Psoas muscle (tissue), 8 donors: ENCODE results near the gene UBE3C. TPM values are rescaled to one million over a fixed set of nuclear protein-coding genes. Genes with fewer than 3 reads are reported as not detected.
A peak's percentile ranks its signal among the peaks of the same experiment; 100 is the strongest.
"Not testable (repeated sequence)": the region's sequence is repeated elsewhere in the genome, so short reads cannot be mapped to it uniquely, and the experiment has no call there.

Experiments used
- ATAC-seq, 4 donors: fragments of 200-7000 bp; cut with Tn5 transposase; one replicate each; pipeline ENCODE4 v1.9.1; 2020; ENCODE audit warnings: moderate library complexity in 3 of 4, mild to moderate bottlenecking in 2 of 4
- DNase-seq, 2 donors: peaks; one replicate each; pipeline ENCODE4 v3.0.0-alpha.2; 2020
- H3K27ac ChIP-seq: fragments of 200-600 bp; one replicate; pipeline ENCODE4 v1.8.0; 2022
- H3K27me3 ChIP-seq, 3 donors: fragments of 200-600 bp in 1 of 3; one replicate each; pipeline versions ENCODE4 v1.6.1 to v1.8.0; 2013 to 2022; ENCODE audit warnings: low read length in 2 of 3, mild to moderate bottlenecking in 2 of 3, moderate library complexity in 1 of 3; ENCODE audit not compliant: insufficient read depth in 3 of 3
- H3K36me3 ChIP-seq, 2 donors: fragments of 200-600 bp in 1 of 2; one replicate each; pipeline versions ENCODE4 v1.6.1 to v1.8.0; 2013 to 2022; ENCODE audit warnings: low read depth in 1 of 2, mild to moderate bottlenecking in 1 of 2, moderate library complexity in 1 of 2; ENCODE audit not compliant: insufficient read depth in 1 of 2
- H3K4me1 ChIP-seq: fragments of 200-600 bp; one replicate; pipeline ENCODE4 v1.8.0; 2022
- H3K4me3 ChIP-seq: fragments of 200-600 bp; one replicate; pipeline ENCODE4 v1.8.0; 2022; ENCODE audit warnings: mild to moderate bottlenecking
- H3K9me3 ChIP-seq: fragments of 200-600 bp; one replicate; pipeline ENCODE4 v1.8.0; 2022
- WGBS, 3 donors: extraction: QIAGEN DNeasy Blood & Tissue Kit; methylation state at CpG; one replicate each; pipeline versions ENCODE4 v1.1.6 to v1.1.7; 2013; 5-methylcytosine and 5-hydroxymethylcytosine counted together
- intact Hi-C, 2 donors: fragments of 100-400 bp; cut with DNase I; formaldehyde crosslinking; loops; one replicate each; pipeline versions ENCODE4 v1.11.0 to v1.14.2; 2022
- polyA plus RNA-seq, 3 donors: library from polyadenylated mRNA; stranded (reverse); fragments of 200-250 nt; gene quantifications; one replicate each; pipeline ENCODE4 v1.2.3, GENCODE V29; 2013
- total RNA-seq, 4 donors: library from RNA; stranded (reverse); fragmentation: NEBNext Ultra II Directional in 2 of 4; extraction: Animal tissue kit (Norgen Biotek cat#: 25700) in 2 of 4; gene quantifications; one replicate each; pipeline versions ENCODE4 v1.2.1 to v1.2.4, GENCODE V29; 2021 to 2023
- TF ChIP-seq, protein P1 (sequence below): fragments of 200-600 bp; IDR thresholded peaks from one replicate; pipeline ENCODE4 v1.8.0; 2022; ENCODE audit warnings: antibody characterized with exemption
- donor health status: healthy with polysubstance abuse.
- donor health status: DM: no; HTN: no; CAD: no; lungs with moderate emphysema.
- donor health status: Bipolar disorder and iron deficiency.
- donor health status: healthy.
- donor health status: DM: yes; HTN: yes; CAD: no.
- donor health status: DM: no; HTN: no; CAD: no.
- donor health status: DM: no; HTN: no; CAD: no.
- donor health status: DM: yes; HTN: yes; CAD: no.

Gene UBE3C
- total and polyA plus RNA-seq, 7 donors = 31.9 to 94.2 (median 60.2) TPM

DNA sequence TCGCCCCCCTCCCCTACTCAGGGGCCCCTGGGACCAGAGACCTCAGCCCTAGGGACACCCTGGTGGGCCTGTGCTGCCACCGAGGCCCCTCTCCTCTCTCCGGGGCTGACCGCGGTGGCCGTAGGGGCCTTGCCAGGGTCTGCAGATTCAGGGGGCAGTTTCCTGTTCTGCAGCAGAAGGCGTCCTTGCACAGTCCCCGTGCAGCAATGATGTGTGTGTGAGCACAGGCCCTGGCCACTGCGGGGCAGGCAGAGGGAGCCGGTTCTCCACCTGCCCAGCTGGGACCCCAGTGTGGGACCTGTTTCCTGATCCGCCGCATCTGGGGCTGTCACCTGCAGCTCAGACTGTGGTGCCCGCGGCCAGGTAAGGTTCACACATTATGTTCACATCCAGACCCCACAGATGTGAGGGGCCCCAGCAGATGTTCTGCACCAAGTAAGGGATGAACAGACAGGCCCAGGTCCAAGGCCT, 137.4 kb downstream of the UBE3C start:
- Histone ChIP-seq H3K36me3 (peaks cover 0 to under 1% of the 10 kb centered on the region in 2 donors), H3K4me1 (peaks cover 11% of the 10 kb centered on the region), H3K27me3 (peaks cover 0 to 27% (median 10%) of the 10 kb centered on the region in 3 donors), H3K9me3 (no peaks in the 10 kb centered on the region), H3K4me3 (no peak overlapping the region), H3K27ac (no peak overlapping the region)
- intact Hi-C loops = loop anchor here (10.0 kb wide), 2 partner anchors 59 to 129 kb away; partner anchors contain the start of gene DNAJB6 (in 1 of the 2)
- WGBS, 3 donors = 64 to 77% (median 76%) methylated on average over 14 of the region's 14 CpGs
- TF ChIP-seq, protein P1, sequence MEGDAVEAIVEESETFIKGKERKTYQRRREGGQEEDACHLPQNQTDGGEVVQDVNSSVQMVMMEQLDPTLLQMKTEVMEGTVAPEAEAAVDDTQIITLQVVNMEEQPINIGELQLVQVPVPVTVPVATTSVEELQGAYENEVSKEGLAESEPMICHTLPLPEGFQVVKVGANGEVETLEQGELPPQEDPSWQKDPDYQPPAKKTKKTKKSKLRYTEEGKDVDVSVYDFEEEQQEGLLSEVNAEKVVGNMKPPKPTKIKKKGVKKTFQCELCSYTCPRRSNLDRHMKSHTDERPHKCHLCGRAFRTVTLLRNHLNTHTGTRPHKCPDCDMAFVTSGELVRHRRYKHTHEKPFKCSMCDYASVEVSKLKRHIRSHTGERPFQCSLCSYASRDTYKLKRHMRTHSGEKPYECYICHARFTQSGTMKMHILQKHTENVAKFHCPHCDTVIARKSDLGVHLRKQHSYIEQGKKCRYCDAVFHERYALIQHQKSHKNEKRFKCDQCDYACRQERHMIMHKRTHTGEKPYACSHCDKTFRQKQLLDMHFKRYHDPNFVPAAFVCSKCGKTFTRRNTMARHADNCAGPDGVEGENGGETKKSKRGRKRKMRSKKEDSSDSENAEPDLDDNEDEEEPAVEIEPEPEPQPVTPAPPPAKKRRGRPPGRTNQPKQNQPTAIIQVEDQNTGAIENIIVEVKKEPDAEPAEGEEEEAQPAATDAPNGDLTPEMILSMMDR = no peak
- ATAC-seq (no peak), DNase-seq (no peak)

DNA sequence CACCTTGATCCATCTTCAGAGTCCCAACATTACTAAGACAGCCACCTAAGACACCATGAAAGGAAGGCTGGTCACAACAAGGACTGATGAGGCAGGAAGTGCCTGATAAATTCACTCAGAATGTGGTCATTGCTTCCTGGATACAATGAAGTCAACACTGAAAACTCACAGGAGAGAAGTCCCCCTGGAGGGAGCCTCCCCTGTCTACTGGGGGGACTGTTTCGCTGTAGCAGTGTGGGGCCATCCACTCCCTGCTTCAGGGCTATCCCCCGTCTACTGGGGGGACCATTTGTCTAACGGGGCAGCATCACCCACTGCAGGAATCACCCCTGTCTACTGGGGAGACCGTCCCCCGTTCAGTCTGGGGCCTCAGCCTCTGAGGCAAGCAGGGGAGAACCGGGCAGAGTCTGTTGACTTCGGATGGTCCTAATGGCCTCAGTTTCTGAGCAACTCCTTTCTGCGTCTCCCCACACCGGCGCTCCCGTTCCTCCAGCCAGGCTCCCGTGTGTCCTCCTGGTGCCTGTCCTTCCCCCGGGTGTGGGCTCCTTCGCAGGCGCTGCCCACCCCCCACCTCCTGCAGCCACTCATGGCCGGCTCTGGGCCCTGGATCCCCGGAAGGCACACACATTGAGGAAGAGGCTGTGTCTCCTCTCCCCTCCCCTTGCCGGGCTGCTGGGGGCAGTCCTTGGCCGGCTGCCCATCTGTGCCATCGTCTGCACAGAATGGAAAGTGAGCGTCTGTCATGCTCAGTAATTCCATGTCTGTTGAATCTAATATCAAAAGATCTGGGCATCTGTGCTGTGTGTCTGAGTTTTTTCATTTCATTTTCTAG, 138.2 kb downstream of the UBE3C start:
- H3K27me3 ChIP-seq = peaks cover 0 to 27% (median 10%) of the 10 kb centered on the region in 3 donors
- H3K36me3 ChIP-seq = no peaks in the 10 kb centered on the region
- intact Hi-C loops = loop anchor here (10.0 kb wide), 2 partner anchors 58 to 128 kb away; partner anchors contain the start of gene DNAJB6 (in 1 of the 2)
- TF ChIP-seq, protein P1 = no peak
- peaks cover 11% of the 10 kb centered on the region for H3K4me1 ChIP-seq
- H3K27ac ChIP-seq = no peak overlapping the region
- DNase-seq (peak in 1 of 2 donors; percentile 65), ATAC-seq (no peak)
- H3K4me3 ChIP-seq = no peak overlapping the region
- H3K9me3 ChIP-seq = no peaks in the 10 kb centered on the region
- WGBS, 3 donors = 37 to 42% (median 39%) methylated on average over 21 of the region's 21 CpGs

DNA sequence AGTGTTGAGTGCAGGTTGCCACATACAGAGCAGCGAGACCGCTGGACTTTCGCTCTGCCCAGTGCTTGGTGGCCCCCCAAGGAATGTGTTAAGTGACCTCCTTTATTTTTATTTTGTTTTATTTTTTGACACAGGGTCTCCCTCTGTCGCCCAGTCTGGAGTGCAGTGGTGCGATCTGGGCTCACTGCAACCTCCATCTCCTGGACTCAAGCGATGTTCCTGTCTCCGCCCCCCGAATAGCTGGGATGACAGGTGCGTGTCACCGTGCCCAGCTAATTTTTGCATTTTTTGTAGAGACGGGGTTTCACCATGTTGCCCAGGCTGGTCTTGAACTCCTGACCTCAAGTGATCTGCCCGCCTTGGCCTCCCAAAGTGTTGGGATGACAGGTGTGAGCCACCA, 138.8 kb downstream of the UBE3C start:
- H3K36me3 ChIP-seq, H3K9me3 ChIP-seq, H3K4me1 ChIP-seq, ATAC-seq, H3K27ac ChIP-seq, H3K4me3 ChIP-seq, DNase-seq: not testable (repeated sequence)
- WGBS, 3 donors = 73 to 80% (median 75%) methylated on average over 12 of the region's 12 CpGs
- intact Hi-C loops = loop anchor here (10.0 kb wide), 2 partner anchors 57 to 127 kb away; partner anchors contain the start of gene DNAJB6 (in 1 of the 2)
- peaks cover 0 to 27% (median 10%) of the 10 kb centered on the region in 3 donors for H3K27me3 ChIP-seq

DNA sequence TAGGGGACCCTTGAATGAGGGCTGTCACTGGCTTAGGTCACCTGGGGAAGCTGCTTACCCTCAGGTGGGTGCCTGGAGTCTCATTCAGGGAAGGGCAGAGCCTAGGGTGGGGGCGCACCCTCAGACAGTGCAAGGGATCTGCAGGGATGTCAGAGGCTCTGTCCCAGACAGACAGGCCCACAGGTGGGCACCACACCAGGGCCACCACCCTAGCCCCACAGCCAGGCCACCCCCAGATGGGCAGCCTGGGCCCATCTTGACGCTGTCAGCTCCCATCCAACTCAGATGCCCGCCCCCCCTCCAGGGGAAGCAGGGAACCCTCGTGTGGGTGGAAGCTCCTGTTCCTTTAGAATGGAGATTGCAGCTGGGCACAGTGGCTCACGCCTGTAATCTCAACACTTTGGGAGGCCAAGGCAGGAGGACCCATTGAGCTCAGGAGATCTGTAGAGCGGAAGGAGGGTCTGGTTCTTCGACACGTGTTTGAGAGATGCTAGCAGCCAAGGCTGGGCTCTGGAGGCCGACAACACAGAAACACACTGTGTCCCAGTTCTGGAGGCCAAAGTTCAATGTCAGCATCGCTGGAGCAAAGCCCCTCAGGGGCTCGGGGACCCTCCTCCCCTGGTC, 139.6 kb downstream of the UBE3C start:
- no peak overlapping the region for H3K4me3 ChIP-seq
- peaks cover 6% of the 10 kb centered on the region for H3K4me1 ChIP-seq
- intact Hi-C loops = loop anchor here (10.0 kb wide), 2 partner anchors 57 to 127 kb away; partner anchors contain the start of gene DNAJB6 (in 1 of the 2)
- H3K36me3 ChIP-seq = no peaks in the 10 kb centered on the region
- H3K27ac ChIP-seq = no peak overlapping the region
- no peaks in the 10 kb centered on the region for H3K9me3 ChIP-seq
- peaks cover 0 to 27% (median 10%) of the 10 kb centered on the region in 3 donors for H3K27me3 ChIP-seq
- TF ChIP-seq, protein P1 = no peak
- ATAC-seq (no peak), DNase-seq (no peak)
- WGBS, 3 donors = 81 to 86% (median 82%) methylated on average over 11 of the region's 11 CpGs
